K562 (cell line): ENCODE data around the gene AIMP1. TPM values are rescaled to one million over a fixed set of nuclear protein-coding genes. Genes with fewer than 3 reads are reported as not detected.

Experiments used
- ATAC-seq: fragments of 200-7000 bp; cut with Tn5 transposase; 3 replicates; pipeline ENCODE4 v1.9.1; 2020; ENCODE audit warnings: moderate library complexity
- BruUV-seq: library from RNA; stranded (reverse); fragments of 400-500 nt; replicated peaks from 2 replicates; lab custom pipeline; 2021; lab: Mats Ljungman, UMichigan
- CTCF ChIA-PET: fragments of 300-600 bp; formaldehyde crosslinking; extraction: SDS; loops from one replicate; lab custom pipeline; 2021; ENCODE audit warnings: low intra/inter-chr PET ratio; lab: Yijun Ruan, JAX
- POLR2A ChIA-PET: fragments of 300-600, 350-650 bp; sonication (Branson Sonifier 250); formaldehyde crosslinking; extraction: SDS; loops from one replicate; lab custom pipeline; 2021; ENCODE audit warnings: antibody characterized with exemption, inconsistent platforms; lab: Yijun Ruan, JAX
- DNase-seq, 4 experiments: peaks; one replicate each; pipeline versions ENCODE4 v3.0.0 to v3.0.0-alpha.2; 2011 to 2018; ENCODE audit warnings: low spot score in 3 of 4, mixed read lengths in 3 of 4; ENCODE audit errors: extremely low read depth in 1 of 4
- FAIRE-seq: peaks from 2 replicates; lab custom pipeline; 2011; peaks lifted over from hg19 to GRCh38; lab: Jason Lieb, UNC
- H2AFZ ChIP-seq: 2 replicates; pipeline ENCODE4 v1.6.0; 2011; ENCODE audit warnings: low read depth, low read length, control low read depth, inconsistent platforms
- H3K27ac ChIP-seq: fragments of 200-600 bp; 3 replicates; pipeline ENCODE4 v1.8.0; 2011; ENCODE audit warnings: low read depth, mild to moderate bottlenecking, control low read depth, inconsistent platforms, low read length, moderate library complexity, mixed read lengths; ENCODE audit errors: extremely low read depth
- H3K27me3 ChIP-seq, 2 experiments: fragments of 300-600 bp in 1 of 2; 2 replicates in 1 of 2; 3 replicates in 1 of 2; pipeline versions ENCODE4 v1.6.0 to v1.8.0; 2011; ENCODE audit warnings: inconsistent platforms in 2 of 2, low read length in 2 of 2, mild to moderate bottlenecking in 1 of 2, mixed read lengths in 1 of 2, moderate library complexity in 1 of 2; ENCODE audit not compliant: control insufficient read depth in 2 of 2, insufficient read depth in 2 of 2
- H3K36me3 ChIP-seq: fragments of 300-600 bp; 3 replicates; pipeline ENCODE4 v1.8.0; 2011; ENCODE audit warnings: mild to moderate bottlenecking, low read length, inconsistent platforms; ENCODE audit not compliant: control insufficient read depth, insufficient read depth
- H3K4me1 ChIP-seq, 2 experiments: fragments of 200-600 bp in 1 of 2; replicated peaks in 1 of 2; 2 replicates in 1 of 2; 3 replicates in 1 of 2; pipeline versions ENCODE4 v1.5.1 to v1.8.0; 2011; ENCODE audit warnings: inconsistent platforms in 2 of 2, low read length in 2 of 2, mild to moderate bottlenecking in 1 of 2, mixed read lengths in 1 of 2, moderate library complexity in 1 of 2; ENCODE audit not compliant: control insufficient read depth in 2 of 2, insufficient read depth in 2 of 2
- H3K4me2 ChIP-seq: 2 replicates; pipeline ENCODE4 v1.6.1; 2011; ENCODE audit warnings: low read length, control low read depth, inconsistent platforms, mixed read lengths; ENCODE audit not compliant: insufficient read depth
- H3K4me3 ChIP-seq: fragments of 200-600 bp; sonication (generic), shearing (Covaris generic); 2 replicates; pipeline ENCODE4 v1.5.1; 2016; ENCODE audit warnings: control low read depth, inconsistent platforms
- H3K79me2 ChIP-seq: fragments of 200-600 bp; 3 replicates; pipeline ENCODE4 v1.8.0; 2011; ENCODE audit warnings: low read length, inconsistent platforms; ENCODE audit not compliant: control insufficient read depth, insufficient read depth
- H3K9ac ChIP-seq, 2 experiments: 2 replicates each; pipeline versions ENCODE4 v1.6.0 to v1.6.1; 2011; ENCODE audit warnings: low read depth in 2 of 2, low read length in 2 of 2, control low read depth in 1 of 2, inconsistent platforms in 1 of 2, mild to moderate bottlenecking in 1 of 2, mixed read lengths in 1 of 2; ENCODE audit not compliant: insufficient read depth in 1 of 2
- H3K9me1 ChIP-seq: one replicate; pipeline ENCODE4 v1.6.0; 2011; ENCODE audit warnings: inconsistent platforms, mild to moderate bottlenecking, low read length, moderate library complexity; ENCODE audit not compliant: control insufficient read depth, insufficient read depth
- H3K9me3 ChIP-seq: replicated peaks from 2 replicates; pipeline ENCODE4 v1.5.1; 2011; ENCODE audit warnings: low read depth, low read length, inconsistent platforms; ENCODE audit not compliant: control insufficient read depth, insufficient read depth
- H4K20me1 ChIP-seq: replicated peaks from 2 replicates; pipeline ENCODE4 v1.6.1; 2011; ENCODE audit warnings: low read length, inconsistent platforms, mixed read lengths; ENCODE audit not compliant: control insufficient read depth, insufficient read depth
- ATF7 ChIP-seq: fragments of 450-650 bp; IDR thresholded peaks from 2 replicates; pipeline ENCODE4 v1.7.1; 2014; ENCODE audit warnings: mild to moderate bottlenecking, moderate library complexity
- CC2D1A ChIP-seq: fragments of 450-650 bp; IDR thresholded peaks from 2 replicates; pipeline ENCODE4 v1.6.1; 2017; ENCODE audit warnings: mild to moderate bottlenecking
- GTF2A2 ChIP-seq: IDR thresholded peaks from 2 replicates; pipeline ENCODE4 v1.6.1; 2016; ENCODE audit warnings: mild to moderate bottlenecking, missing genetic modification characterization, missing compliant biosample characterization
- HNRNPL ChIP-seq: fragments of 200-400 bp; formaldehyde crosslinking; IDR thresholded peaks from 2 replicates; pipeline ENCODE4 v1.6.1; 2017; ENCODE audit warnings: low read depth, mild to moderate bottlenecking, low read length
- KLF16 ChIP-seq: IDR thresholded peaks from 2 replicates; pipeline ENCODE4 v1.6.1; 2016; ENCODE audit warnings: antibody characterized with exemption
- MAFF ChIP-seq: IDR thresholded peaks from 2 replicates; pipeline ENCODE4 v1.6.1; 2012; ENCODE audit warnings: low read length, improper control_type of control experiment
- ZNF174 ChIP-seq: fragments of 250-450 bp; sonication (Bioruptor Pico); IDR thresholded peaks from 2 replicates; pipeline ENCODE4 v1.4.0; 2020; ENCODE audit warnings: mild to moderate bottlenecking
- ZNF224 ChIP-seq: sonication (generic); formaldehyde crosslinking; IDR thresholded peaks from 2 replicates; pipeline ENCODE4 v1.8.0; 2022; ENCODE audit warnings: mild to moderate bottlenecking, missing genetic modification reagents
- ZNF354B ChIP-seq: fragments of 250-450 bp; sonication (Bioruptor Pico); IDR thresholded peaks from 2 replicates; pipeline ENCODE4 v1.4.0; 2020
- in situ Hi-C: fragments of 300-500 bp; cut with MboI; formaldehyde crosslinking; loops from 4 replicates; pipeline ENCODE4 v1.15.0; 2018; ENCODE audit warnings: inconsistent platforms, mixed read lengths
- intact Hi-C: fragments of 100-400 bp; cut with micrococcal nuclease; formaldehyde crosslinking; loops from 2 replicates; pipeline ENCODE4 v1.14.2; 2022
- polyA plus RNA-seq, 8 experiments: library from polyadenylated mRNA; depleted of rRNA in 4 of 8; stranded (reverse) in 5 of 8; unstranded in 3 of 8; fragments of >200 nt; fragmentation: Nextera tagmentation in 2 of 8; fragmentation: Illumina TruSeq in 1 of 8; extraction: Ambion mirVana in 2 of 8; extraction: Trizol in 1 of 8; gene quantifications; 2 replicates each; pipeline versions ENCODE4 v1.2.1 to v1.2.3, GENCODE V29; 2011 to 2014; ENCODE audit warnings: inconsistent platforms in 1 of 8, missing spikeins in 1 of 8
- total RNA-seq, 7 experiments: library from RNA; depleted of rRNA in 6 of 7; stranded (reverse); fragments of >200 nt in 6 of 7; fragmentation: Illumina TruSeq in 2 of 7; extraction: Trizol in 2 of 7; gene quantifications; 2 replicates each; pipeline versions ENCODE4 v1.2.1 to v1.2.3, GENCODE V29; 2011 to 2021; ENCODE audit warnings: low replicate concordance in 1 of 7
- TF ChIP-seq, protein P1 (sequence below), 2 experiments: IDR thresholded peaks; 2 replicates each; pipeline ENCODE4 v1.6.1; 2012; ENCODE audit warnings: improper control_type of control experiment in 2 of 2, low read depth in 2 of 2, low read length in 2 of 2, borderline replicate concordance in 1 of 2

The AIMP1 gene
- total and polyA plus RNA-seq, 9 of the 15 experiments (the other 6 are each of a cell fraction or from before 2014, with no cell fraction given) = 39.9 to 141 (median 70.1) TPM

DNA sequence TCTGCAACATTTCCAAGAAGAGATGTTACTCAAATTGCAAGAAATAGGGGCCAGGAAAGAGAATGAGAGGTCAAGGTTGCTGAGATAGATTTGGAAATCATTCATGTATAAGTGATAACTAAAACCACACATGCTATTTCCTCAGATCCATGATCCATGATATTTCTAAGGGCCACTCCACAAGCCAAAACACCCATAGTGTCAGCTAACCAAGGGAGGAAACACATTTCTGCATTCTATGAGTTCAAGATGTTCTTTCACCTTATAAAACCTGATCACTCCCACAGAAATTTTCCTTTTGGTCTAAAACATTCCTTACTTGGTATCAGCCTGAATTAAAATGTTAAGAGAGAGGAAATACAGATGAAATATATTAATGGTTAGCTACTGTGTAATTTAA is 47.6 kb upstream of the AIMP1 start:
- POLR2A ChIA-PET = no interaction called here
- no peaks in the 10 kb centered on the region for H3K36me3 ChIP-seq
- no peaks in the 10 kb centered on the region for H3K27me3 ChIP-seq
- H3K4me1 ChIP-seq = peaks cover 0 to 3% of the 10 kb centered on the region in 2 experiments; a peak in 1 of 5 replicates
- H3K79me2 ChIP-seq = no peaks in the 10 kb centered on the region
- TF ChIP-seq, protein P1, sequence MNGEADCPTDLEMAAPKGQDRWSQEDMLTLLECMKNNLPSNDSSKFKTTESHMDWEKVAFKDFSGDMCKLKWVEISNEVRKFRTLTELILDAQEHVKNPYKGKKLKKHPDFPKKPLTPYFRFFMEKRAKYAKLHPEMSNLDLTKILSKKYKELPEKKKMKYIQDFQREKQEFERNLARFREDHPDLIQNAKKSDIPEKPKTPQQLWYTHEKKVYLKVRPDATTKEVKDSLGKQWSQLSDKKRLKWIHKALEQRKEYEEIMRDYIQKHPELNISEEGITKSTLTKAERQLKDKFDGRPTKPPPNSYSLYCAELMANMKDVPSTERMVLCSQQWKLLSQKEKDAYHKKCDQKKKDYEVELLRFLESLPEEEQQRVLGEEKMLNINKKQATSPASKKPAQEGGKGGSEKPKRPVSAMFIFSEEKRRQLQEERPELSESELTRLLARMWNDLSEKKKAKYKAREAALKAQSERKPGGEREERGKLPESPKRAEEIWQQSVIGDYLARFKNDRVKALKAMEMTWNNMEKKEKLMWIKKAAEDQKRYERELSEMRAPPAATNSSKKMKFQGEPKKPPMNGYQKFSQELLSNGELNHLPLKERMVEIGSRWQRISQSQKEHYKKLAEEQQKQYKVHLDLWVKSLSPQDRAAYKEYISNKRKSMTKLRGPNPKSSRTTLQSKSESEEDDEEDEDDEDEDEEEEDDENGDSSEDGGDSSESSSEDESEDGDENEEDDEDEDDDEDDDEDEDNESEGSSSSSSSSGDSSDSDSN (IDR thresholded peaks at IDR 0.05; ENCODE audit: borderline replicate concordance in 1 of 2, low read depth in 2 of 2, low read length in 2 of 2) = no peak
- TF ChIP-seq ZNF354B = no peak
- no peak for TF ChIP-seq MAFF
- TF ChIP-seq ZNF174 (CRISPR knock-in tag) = no peak
- no peak for TF ChIP-seq ATF7
- no peak for TF ChIP-seq ZNF224 (CRISPR knock-in tag)
- TF ChIP-seq KLF16 = no peak
- TF ChIP-seq GTF2A2 = no peak
- TF ChIP-seq HNRNPL = no peak
- TF ChIP-seq CC2D1A = no peak
- H3K9me3 ChIP-seq = no peaks in the 10 kb centered on the region
- intact Hi-C loops (loop anchor here (5.0 kb wide), 1 partner anchor 99 kb away; the partner anchor contains the start of gene GIMD1), in situ Hi-C loops (no loop called here)
- H3K9ac ChIP-seq = no peak overlapping the region
- FAIRE-seq (no peak), ATAC-seq (no peak), DNase-seq (no peak)
- H3K4me2 ChIP-seq = no peak overlapping the region
- H3K4me3 ChIP-seq = no peak overlapping the region
- no peak overlapping the region for H2AFZ ChIP-seq
- H3K27ac ChIP-seq = no peak overlapping the region
- H3K9me1 ChIP-seq = no peaks in the 10 kb centered on the region
- H4K20me1 ChIP-seq = no peaks in the 10 kb centered on the region
- BruUV-seq = no TSS peak
- CTCF ChIA-PET = no interaction called here
